Stimulated activated CD8-positive, alpha-beta memory T cell treated with anti-CD3 and anti-CD28 coated beads, Interleukin-12 subunit alpha, Interleukin-12 subunit beta, amount 100 ng/mL, for 24 hours (primary cell): ENCODE measurements around the gene TNFRSF4.

Source experiments
- DNase-seq: peaks from one replicate; pipeline ENCODE4 v3.0.0-alpha.2; 2020; ENCODE audit errors: extremely low read depth

Gene TNFRSF4

DNA sequence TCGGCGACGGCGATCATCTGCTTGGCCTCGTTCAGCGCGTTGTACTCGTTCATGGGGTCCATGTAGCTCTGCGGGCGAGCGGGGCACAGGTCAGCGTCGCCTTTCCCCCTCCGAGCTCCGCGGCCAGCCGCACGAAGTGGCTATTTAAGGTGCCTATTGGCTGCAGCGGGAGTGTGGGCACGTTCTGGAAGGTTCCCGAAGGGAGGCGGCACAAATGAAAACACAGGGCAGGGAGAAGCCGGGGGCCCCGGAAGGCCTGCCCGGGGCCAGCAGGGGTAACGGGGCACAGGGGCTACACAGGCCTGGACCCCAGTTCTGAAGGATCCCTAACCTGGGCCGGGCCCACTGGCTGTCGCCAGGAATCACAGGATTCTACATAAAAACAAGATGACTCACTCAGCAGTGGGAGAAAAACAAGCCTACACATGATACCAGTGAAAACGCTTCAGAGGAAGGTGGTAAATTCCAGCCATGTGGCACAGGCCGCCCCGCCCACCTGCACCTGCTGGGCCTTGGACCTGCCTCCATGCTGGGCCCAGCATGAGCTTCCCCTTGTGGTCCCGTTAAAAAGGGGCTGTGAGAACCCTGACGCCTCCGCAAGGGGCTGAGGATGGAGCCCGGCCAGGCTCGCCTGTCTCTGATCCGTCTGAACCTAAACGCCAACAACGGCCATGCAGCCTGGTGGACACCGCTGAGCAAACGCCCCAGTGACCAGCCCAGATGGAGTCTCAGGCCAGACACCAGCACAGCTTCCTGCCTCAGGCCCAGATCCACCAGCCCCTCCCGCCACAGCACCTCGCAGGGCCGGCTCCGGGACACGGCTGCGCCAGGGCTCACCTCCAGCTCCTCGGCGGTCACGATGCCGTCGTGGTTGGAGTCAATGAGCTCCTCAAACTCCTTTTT, 3.9 kb upstream of the TNFRSF4 start:
- DNase-seq, result no peak

DNA sequence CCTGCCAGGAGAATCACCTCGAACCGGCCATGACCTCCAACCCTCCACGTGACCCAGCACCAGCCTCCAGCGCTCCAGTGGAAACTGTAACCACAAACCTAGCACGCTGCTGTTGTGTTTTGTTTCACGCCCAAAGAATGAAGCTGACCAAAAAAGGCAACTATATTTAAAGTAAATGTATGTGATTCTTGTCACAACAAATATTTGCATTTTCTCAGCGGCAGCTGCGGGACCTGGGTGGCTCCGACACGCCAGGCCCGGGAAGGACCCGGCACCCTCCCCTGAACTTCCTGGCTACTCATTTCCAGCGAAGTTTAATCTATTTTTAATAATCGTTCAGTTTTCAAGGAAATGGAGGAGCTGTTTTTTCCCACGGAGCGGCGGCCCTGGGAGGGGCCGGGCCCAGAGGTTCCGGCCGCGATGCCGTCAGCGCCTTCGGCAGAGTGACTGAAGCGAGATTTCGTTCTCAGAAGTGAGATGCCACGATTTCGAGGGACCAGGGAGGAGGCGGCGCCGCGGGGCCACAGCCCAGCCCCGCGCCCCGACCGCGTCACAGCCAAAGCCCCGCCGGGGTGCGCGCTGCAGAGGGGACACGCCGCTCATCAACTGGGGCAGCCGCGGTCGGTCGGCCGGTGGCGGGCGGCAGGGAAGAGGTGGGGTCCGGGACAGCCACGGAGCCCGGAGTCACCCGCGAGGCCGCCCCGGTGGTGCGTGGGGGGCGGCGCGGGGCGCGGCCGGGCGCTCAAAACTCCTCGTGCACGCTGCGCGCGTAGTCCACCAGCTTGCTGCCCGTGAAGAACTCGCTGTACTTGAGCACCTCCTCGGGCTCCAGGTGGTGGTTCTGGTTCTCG, 3.0 kb upstream of the TNFRSF4 start:
- DNase-seq, result no peak

DNA sequence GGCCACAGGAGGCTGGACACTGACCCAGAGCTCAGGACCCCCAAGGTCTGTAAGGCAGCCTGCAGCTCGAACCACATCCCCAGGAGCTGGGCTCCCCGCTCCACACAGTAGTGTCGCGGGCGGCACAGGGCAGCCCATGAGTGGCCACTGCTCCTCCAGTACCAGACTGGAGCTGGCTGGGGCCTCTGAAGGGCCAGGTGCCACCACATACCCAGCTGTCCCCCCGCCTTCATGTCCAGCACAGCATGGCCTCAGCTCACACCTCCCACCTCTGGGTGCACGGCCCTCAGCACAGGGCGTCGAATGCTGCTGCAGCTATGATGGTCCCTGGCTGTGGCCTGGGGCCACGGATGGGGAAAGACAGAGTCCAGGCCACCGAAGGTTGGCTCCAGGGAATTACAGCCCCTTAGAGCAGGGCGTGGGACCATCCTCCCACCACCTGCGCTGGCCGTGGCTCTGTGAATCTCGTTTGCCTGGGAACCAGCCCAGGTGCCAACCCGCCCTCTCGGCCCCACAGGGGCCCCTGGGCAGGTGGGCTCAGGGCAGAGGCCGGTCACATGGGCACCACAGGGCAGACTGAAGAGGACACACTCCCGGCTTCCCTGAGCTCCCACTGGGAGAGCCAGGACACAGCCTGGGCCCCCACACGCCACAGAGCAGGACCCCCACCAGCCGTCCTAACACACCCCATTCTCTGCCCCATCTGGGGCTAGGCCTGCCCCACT, 2.1 kb upstream of the TNFRSF4 start:
- DNase-seq, result no peak

DNA sequence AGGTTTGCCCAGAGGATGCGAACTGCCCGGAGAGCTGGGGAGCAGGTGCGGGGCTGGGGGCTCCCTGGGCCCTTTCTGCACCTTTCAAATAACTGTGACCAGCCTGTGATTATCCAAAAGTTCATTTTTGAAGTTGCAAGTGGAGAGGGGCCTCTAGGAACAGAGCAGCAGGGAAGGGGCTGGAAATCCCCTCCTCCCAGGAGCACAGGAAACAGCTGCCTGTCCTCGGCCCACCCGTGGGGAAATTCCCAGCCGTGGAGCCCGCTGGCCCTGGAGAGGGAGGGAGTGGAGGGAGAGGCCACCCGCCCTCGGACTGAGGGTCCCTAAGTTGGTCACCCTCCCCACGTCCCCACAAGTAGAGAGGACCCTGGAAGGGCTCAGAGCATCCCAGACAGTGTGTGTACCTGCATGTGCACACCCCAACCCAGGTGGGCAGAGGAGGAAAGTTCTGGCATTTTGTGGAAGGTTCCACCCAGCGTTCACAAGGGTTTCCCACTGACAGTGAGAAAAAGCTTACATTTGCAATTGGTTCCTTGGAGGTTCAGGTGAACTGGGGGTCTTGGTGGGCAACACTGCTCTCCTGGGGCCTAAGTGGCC, 1.2 kb upstream of the TNFRSF4 start:
- no peak for DNase-seq

DNA sequence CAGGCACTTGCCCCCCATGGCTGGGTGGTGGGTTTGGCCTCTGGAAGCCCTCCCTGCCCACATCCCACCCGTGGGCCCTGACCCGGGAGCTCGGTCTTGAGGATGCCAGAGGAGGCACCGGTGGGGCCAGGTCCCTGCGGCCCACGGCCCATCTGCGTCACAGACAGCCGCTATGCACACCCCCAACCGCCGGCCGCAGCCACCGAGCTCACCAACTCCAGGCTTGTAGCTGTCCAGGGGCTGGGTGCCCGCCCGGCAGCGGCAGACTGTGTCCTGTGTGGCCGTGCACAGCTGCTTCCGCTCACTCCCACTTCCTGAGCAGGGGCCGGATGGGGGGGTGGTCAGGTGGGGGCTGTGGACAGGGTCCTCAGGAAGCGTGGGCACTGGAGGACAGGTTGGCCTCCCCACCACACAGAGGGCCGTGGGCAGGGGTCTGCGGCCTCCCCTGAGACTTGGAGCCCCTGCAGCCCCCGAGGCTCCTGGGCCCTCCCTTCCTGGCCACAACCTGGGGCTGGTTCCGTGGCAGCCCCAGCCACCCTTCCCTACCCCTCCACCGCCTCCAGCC, 1.1 kb downstream of the TNFRSF4 start:
- DNase-seq, result no peak

DNA sequence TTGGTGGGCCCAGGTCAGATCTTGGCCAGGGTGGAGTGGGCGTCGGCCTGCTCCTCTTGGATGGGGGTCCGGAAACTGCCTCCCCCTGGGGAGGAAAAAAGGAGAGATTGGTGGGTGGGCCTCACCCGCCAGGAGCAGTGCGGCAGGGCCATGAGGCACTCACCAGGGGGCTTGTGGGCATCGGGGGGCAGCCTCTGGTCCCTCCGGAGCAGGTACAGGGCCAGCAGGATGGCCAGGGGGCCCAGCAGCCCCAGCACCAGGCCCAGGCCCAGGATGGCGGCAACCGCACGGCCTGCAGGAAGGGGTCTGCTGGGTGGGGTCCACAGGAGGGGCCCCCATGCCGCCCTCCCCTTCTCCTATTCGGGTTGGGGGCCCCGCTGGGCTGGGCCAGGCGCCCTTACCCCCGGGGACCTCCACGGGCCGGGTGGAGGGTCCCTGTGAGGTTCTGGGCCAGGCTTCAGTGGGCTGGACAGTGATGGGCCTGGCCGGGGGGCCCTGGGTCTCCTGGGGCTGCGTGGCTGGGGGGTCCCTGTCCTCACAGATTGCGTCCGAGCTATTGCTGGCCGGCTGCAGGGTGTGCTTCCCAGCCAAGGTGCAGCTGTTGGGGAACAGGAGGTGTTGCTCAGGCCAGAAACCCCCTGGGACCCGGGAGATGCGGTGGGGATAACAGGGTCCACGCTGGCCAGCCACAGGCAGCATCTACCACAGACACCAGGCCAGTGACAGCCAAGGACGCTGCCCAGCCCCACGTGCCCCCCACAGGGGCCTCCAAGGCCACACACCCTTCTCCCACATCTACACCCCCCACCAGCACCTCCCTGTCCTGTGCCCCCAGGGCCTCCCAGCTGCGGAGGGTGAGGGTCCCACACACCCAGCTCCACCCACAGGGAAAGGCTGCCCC, 2.2 kb downstream of the TNFRSF4 start:
- no peak for DNase-seq

DNA sequence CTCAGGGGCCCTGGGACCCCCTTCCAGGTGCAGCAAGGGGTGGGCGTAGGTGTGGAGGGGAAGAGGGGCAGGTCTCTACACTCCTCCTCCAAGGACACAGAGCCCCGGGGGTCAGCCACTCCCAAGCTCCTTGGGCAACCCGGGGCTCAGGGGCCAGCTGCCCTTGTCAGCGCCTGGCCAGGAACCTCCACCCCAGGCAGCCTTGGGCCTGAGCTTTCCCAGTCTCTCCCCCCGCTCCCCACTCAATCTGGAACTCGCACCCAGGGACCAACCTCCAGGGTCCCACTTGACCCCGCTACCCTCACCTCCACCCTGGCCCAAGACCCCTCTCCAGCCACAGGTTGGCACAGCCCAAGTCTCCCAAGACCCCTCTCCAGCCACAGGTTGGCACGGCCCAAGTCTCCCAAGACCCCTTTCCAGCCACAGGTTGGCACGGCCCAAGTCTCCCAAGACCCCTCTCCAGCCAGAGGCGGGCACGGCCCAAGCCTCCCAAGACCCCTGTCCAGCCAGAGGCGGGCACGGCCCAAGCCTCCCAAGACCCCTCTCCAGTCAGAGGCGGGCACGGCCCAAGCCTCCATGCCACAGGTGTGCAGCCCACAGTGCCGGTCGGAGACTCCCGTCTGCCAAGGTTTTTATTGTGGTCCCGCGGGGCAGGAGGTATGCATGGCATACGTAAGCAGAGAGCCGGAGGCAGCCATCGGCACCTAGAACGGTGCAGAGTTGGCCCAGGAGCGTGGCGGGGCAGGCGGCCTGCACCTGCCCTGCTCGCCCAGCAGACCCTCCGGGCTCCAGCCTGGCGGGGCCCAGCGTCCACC, 3.0 kb downstream of the TNFRSF4 start:
- no peak for DNase-seq

DNA sequence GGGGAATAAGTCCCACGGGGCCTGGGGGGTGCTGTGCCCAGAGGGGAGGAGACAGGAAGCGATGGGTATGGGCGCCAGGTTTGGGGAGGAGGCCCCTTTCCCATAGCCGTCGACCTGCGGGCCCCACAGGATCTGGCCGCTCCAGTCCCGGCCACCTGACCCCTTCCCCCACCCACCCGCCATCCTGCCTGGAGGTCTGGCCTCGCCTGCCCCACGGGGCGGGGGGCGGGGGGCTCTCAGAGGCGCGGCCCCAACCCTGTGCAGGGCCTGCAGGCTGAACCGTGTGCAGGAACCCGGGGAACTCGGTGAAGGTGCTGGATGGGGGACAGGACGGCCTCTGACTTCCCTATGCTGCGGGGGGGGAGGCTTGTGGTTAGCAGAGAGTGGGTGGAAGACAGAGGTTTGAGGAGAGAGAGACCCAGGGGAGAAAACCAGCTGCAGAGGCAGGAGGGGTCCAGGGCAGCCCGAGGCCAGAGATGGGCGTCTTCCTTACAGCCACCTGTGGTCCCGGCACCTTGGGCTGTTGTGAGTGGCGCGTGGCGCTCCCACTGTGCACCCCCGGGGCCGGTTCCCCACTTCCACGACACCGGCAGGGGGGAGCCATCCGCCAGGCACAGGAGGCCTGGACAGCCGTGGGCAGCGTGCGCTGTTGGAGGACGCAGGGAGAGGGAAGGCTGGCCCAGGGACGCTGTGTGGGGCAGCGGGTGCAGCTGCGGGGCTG, 5.1 kb downstream of the TNFRSF4 start:
- no peak for DNase-seq

DNA sequence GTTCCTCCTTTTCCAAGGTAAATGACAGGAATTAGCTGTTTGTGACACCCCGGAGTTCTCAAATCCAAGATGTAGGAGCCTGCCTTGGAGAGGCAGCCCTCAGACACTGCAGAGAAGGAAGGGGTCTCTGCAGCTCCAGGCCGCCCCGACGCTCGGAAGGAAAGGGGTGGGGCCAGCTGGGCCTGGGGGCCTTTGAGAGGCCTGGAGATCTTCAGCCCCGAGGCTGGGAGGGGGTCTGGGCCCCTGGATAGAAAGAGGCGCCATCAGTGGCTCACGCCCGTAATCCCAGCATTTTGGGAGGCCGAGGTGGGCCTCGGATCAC, 6.4 kb downstream of the TNFRSF4 start:
- no peak for DNase-seq

DNA sequence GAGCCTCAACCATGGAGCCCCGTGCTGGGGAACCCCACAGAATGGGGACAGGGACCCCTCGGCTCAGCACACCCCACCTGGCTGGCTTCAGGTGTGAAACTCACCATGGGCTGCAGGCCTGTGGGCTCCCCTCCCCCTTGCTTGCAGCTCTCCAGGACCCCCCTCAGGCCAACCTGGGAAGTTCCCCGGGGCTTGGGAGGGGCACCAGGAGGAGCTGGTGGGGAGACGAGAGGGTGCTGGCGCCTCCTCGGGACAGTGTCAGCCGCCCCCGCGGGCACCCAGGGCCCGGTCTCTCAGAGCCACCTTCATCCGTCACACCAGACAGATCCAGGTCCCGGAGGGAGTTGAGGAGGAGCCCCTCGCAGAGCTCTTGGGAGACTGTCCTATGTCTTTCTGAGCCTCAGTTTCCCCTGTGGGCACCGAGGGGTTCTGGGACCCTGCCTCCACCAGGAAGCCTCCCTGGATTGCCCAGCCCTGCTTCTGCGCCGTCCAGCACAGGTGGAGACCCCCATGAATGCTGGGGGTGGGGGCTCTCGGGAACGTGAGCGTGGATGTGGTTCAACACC, 6.9 kb downstream of the TNFRSF4 start:
- no peak for DNase-seq

DNA sequence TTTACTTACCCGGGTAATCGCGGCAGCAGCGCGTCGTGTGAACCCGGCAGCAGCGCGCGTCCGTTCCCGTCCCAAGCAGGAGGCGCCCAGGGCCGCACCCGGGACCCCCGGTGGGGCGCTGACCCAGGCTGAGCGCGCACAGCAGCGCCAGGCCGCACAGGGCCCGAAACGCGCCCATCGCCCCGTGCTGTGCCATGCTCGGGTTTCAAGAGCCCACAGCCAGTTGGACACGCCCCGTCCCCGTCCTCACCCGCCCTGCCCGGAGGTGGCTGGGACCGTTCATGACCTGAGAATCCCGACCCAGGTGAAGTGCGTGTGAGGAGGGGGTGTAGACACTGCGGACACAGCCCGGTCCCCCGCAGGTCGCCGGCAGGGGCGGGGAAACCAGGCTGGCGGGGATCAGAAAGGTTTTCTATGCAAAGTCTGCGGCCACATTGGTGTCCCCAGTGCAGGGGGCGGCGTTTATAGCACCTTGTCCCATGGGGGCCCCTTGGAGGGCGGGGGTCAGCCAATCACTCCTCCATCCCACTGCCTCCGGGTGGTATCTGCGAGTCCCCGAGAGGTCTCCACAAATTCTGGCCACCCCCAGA, 7.5 kb downstream of the TNFRSF4 start, which contains the start of gene TNFRSF18:
Gene TNFRSF18 (minus strand): TSS at position 217 of the 590 bp plus-strand sequence. CDS start 21 bp downstream, at position 196.
- DNase-seq, result no peak

DNA sequence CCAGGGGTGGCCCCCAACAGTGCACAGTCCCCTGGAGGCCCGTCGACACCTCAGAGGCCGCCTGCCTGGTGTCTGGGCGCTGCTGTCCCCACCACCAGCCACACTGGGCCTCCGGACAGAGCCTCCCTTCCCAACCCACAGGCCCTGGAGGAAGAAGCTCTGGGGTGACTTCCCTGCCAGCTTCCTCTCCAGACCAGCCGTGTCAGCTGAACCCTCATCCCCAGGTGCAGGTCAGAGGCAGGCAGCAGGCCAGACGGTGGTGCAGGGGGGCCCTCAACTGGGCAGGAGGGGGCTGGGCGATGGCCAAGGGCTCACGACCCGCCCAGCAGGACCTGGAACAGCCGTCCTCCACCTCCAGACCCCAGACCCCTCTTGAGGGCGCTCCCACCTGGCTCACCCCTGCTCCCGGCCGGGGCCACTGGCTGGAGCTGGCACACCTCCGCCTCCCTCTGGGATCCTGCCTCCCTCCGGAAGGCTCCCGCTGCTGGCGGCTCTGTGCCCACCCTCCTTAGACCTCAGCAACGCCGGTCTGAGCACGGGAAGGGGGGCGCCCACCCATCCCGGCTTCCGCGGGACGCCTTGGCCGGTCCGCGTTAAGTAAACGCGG, 8.1 kb downstream of the TNFRSF4 start:
- no peak for DNase-seq

DNA sequence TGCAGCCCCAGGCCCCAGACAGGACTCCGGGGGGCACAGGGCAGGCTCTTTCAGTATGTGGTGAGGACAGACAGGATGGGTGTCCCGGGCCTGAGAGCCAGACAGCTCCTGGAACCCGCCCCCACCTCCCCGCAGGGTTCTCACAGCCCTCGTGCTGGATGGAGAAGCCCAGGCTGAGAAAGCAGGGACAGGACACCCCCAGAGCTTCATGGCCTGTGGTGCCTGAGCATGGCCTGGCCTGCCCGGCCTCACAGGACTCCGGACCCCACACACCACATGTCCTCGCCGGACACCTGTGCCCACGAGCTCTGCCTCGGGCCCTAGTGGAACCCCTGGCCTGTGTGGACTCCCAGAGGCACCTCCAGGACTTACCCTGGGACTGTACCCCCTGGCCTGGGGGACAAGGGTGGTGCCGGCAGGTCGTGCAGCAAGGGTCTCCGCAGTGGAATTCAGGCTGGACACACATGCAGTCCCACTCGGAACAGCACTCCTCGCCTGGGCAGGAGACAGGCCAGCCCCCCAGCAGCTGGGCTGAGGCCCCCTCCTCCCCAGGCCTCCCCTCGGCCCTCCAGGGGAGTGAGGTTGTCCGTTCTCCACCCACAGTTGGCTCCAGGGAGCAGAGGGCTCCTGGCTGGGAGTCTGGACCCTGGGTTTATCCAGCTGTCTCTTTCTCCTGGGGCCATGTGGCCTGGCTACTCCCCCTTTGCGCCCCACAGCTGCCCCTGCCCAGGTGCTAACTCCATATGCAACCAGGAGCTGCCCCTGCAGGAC, 8.8 kb downstream of the TNFRSF4 start:
- no peak for DNase-seq

DNA sequence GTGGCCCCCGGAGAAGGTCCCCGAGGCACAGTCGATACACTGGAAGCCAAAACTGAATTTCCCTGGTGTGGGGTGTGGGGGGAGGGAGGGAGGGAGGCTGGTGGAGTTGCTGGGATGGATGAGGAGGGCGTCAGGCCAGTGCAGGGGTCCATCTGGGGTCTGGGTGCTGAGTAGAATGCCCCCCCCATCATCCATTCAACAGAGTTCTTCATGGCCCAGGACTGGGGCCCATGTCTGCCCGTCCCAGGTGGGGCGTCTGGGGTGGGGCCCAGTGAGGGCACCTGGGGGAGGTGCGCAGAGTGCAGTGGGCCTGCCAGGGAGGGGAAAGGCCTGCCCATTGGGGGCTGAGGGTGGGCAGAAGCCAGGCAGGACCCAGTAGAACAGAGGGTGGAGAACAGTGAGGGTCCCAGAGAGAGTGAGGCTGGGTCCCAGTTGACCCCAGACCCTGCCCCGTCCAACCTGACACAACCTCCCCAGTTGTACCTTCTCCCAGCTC, 9.5 kb downstream of the TNFRSF4 start:
- DNase-seq, result no peak

DNA sequence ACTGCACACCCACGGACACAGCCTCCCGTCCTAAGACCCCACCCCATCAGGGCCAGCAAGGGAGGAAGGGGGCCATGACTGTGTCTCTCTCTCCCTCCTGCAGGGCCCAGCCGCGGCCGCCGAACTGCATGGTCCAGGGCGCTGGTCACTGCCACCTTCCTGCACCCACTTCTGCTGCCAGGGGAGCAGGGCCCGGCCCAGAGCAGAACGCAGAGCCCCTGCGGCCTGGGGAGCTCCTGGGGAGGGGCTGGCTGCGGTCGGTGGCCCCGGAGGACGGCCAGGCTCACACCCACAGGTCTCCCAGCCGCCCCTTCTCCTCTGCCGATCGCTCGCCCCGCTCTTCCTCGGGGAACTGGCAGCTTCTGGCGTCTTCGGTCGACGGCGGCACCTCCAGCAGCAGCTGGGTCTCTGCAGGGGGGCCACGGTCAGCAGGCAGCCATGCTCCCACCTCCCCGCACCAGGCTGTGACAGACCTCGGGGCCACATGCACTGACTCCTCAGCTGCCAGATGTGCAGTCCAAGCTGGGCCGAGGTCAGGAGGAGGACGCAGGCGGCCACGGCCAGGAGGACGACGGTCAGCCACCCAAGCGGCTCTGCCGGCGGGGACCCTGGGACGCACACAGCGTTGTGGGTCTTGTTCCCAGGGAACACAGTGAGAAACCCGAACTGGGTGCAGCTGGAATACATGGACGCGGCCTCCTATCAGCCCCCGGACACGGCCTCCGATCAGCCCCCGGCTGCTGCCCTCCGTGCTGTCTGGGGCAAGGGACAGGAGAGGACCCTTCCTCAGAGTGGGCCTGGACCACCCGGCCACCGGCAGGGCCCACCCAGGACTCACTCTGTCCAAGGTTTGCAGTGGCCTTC, 10.2 kb downstream of the TNFRSF4 start:
- DNase-seq, result no peak
